ENCODE data around the gene SECISBP2L. TPM values are rescaled to one million over a fixed set of nuclear protein-coding genes. Genes with fewer than 3 reads are reported as not detected.

The SECISBP2L gene
- total and polyA plus RNA-seq, 9 of the 15 experiments (the other 6 are each of a cell fraction or from before 2014, with no cell fraction given) = 0.55 to 14.1 (median 10.4) TPM

- TF ChIP-seq KDM1A (IDR thresholded peaks at IDR 0.05) (peak in 1 of 2 experiments; percentile 42; a peak in 2 of 4 replicates), ZNF134 (CRISPR knock-in tag; conservative IDR thresholded peaks at IDR 0.05) (no peak), ZFX (CRISPR knock-in tag; IDR thresholded peaks at IDR 0.05) (peak; percentile 90), U2AF2 (optimal IDR thresholded peaks at IDR 0.05; ENCODE audit: low read depth, low read length) (no peak), KLF10 (CRISPR knock-in tag; IDR thresholded peaks at IDR 0.05) (no peak), POLR2A (conservative IDR thresholded peaks at IDR 0.05) (peak; percentile 77), TFE3 (CRISPR knock-in tag; IDR thresholded peaks at IDR 0.05) (no peak), ZNF445 (CRISPR knock-in tag; IDR thresholded peaks at IDR 0.05; ENCODE audit: low read depth) (no peak), DLX4 (CRISPR knock-in tag; IDR thresholded peaks at IDR 0.05) (no peak), CREB3L1 (IDR thresholded peaks at IDR 0.05; ENCODE audit: borderline replicate concordance, low read depth) (peak; percentile 18; the same call in 1 of the 2 replicates), PTRF (tag; IDR thresholded peaks at IDR 0.05) (no peak), ZNF354B (CRISPR knock-in tag; IDR thresholded peaks at IDR 0.05) (no peak), PHTF2 (CRISPR knock-in tag; IDR thresholded peaks at IDR 0.05) (no peak), ATF2 (CRISPR knock-in tag; IDR thresholded peaks at IDR 0.05) (no peak), RAD51 (IDR thresholded peaks at IDR 0.05; ENCODE audit: borderline replicate concordance, low read depth) (no peak), USF2 (CRISPR knock-in tag; IDR thresholded peaks at IDR 0.05) (no peak), KAT7 (CRISPR knock-in tag; IDR thresholded peaks at IDR 0.05; ENCODE audit: borderline replicate concordance) (no peak), SMAD3 (CRISPR knock-in tag; conservative IDR thresholded peaks at IDR 0.05) (no peak), POLR3A (IDR thresholded peaks at IDR 0.05; ENCODE audit: borderline replicate concordance, extremely low read depth, insufficient read depth, insufficient read length) (no peak), CGGBP1 (CRISPR knock-in tag; IDR thresholded peaks at IDR 0.05) (no peak), EP300 (IDR thresholded peaks at IDR 0.05; ENCODE audit: low read length) (peak; percentile 57)
Measured at GRCh38 chr15:49046220-49047102, at the start of gene SECISBP2L (continued).
